Activated naive CD4-positive, alpha-beta T cell treated with anti-CD3 and anti-CD28 coated beads for 36 hours (primary cell): ENCODE data around the gene MYO18B. TPM values are rescaled to one million over a fixed set of nuclear protein-coding genes. Genes with fewer than 3 reads are reported as not detected.

Experiments
- CTCF ChIA-PET: fragments of 350-600 bp; sonication (Branson Sonifier 250); formaldehyde crosslinking; loops from one replicate; lab custom pipeline; 2021; ENCODE audit warnings: antibody characterized with exemption; lab: Charles Lee
- DNase-seq: peaks from one replicate; pipeline ENCODE4 v3.0.0-alpha.2; 2020
- H3K27ac Mint-ChIP-seq: one replicate; pipeline ENCODE4 v1.8.0; 2021; ENCODE audit warnings: mild to moderate bottlenecking, mixed read lengths
- H3K27me3 Mint-ChIP-seq: one replicate; pipeline ENCODE4 v1.8.0; 2021; ENCODE audit warnings: low read depth, mixed read lengths
- H3K36me3 Mint-ChIP-seq: one replicate; pipeline ENCODE4 v1.8.0; 2021; ENCODE audit warnings: low read depth, mixed read lengths
- H3K4me1 Mint-ChIP-seq: one replicate; pipeline ENCODE4 v1.8.0; 2021; ENCODE audit warnings: low read depth, mixed read lengths
- H3K4me3 Mint-ChIP-seq: one replicate; pipeline ENCODE4 v1.8.0; 2021; ENCODE audit warnings: mild to moderate bottlenecking, moderate library complexity, mixed read lengths
- H3K9me3 Mint-ChIP-seq: one replicate; pipeline ENCODE4 v1.8.0; 2021; ENCODE audit warnings: mixed read lengths
- intact Hi-C: fragments of 100-400 bp; cut with micrococcal nuclease; formaldehyde crosslinking; loops from one replicate; pipeline ENCODE4 v1.15.1; 2023
- total RNA-seq, 2 experiments: library from RNA; stranded (reverse); gene quantifications; one replicate each; pipeline ENCODE4 v1.2.3, GENCODE V29; 2021

MYO18B gene
- total RNA-seq, 2 experiments from 2014 or later, result 0.14 to 0.17 TPM

DNA sequence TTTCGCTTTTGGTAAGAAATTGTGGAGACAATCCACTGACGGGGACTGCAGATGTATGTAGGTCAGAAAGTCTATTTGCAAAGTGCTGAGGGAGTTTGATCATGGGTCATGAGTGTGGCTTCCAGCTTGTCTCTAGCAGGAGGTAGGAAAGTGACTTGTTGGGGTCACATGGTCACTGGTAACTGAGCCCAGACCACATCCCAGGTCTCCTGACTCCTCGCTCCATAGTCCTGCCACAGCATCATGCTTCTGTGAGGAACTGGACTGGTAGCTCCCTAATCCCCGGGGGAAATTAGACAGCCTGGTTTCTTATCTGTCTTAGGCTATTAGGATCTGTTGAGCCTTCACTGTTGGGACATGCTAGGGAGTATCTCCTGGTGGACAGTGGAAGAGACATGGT, 142.1 kb downstream of the MYO18B start:
- Mint-ChIP-seq H3K27me3 (peaks cover 14% of the 10 kb centered on the region), H3K9me3 (no peaks in the 10 kb centered on the region), H3K27ac (no peak overlapping the region), H3K36me3 (no peaks in the 10 kb centered on the region), H3K4me3 (no peak overlapping the region), H3K4me1 (no peaks in the 10 kb centered on the region)
- CTCF ChIA-PET, result no interaction called here
- DNase-seq, result no peak
- intact Hi-C loops, result no loop called here

GRCh38 chr22:25888399-25889054, 146.5 kb downstream of the MYO18B start:
- Mint-ChIP-seq H3K27ac (no peak overlapping the region), H3K9me3 (no peaks in the 10 kb centered on the region), H3K36me3 (no peaks in the 10 kb centered on the region), H3K4me1 (no peaks in the 10 kb centered on the region), H3K27me3 (peaks cover 13% of the 10 kb centered on the region), H3K4me3 (no peak overlapping the region)
- CTCF ChIA-PET, result no interaction called here
- intact Hi-C loops, result no loop called here
- no peak for DNase-seq

DNA sequence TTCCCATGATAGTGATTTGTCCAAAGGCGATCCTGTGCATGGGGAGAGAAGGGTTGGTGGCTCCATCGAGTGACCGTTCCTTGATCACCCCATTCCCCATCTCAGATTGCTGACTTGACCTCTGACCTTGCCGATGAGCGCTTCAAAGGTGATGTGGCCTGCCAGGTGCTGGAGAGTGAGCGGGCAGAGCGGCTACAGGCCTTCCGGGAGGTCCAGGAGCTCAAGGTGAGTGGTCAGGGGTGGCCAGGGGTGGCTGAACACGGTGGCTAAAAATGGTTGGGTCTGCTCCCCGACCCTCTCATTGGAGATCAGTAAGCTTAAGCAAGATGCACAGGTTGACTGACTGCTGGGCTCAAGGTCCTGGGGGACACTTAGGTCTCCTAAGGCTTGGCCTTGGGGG, 148.7 kb downstream of the MYO18B start:
- DNase-seq, result no peak
- CTCF ChIA-PET, result interaction anchor here (1.3 kb wide), 1 partner anchor 13 kb away, joined by 3 read pairs; no protein-coding TSS in a partner anchor
- H3K4me1 Mint-ChIP-seq, result no peaks in the 10 kb centered on the region
- no peaks in the 10 kb centered on the region for H3K9me3 Mint-ChIP-seq
- intact Hi-C loops, result no loop called here
- no peaks in the 10 kb centered on the region for H3K36me3 Mint-ChIP-seq
- no peak overlapping the region for H3K27ac Mint-ChIP-seq
- peaks cover 16% of the 10 kb centered on the region for H3K27me3 Mint-ChIP-seq
- no peak overlapping the region for H3K4me3 Mint-ChIP-seq

DNA sequence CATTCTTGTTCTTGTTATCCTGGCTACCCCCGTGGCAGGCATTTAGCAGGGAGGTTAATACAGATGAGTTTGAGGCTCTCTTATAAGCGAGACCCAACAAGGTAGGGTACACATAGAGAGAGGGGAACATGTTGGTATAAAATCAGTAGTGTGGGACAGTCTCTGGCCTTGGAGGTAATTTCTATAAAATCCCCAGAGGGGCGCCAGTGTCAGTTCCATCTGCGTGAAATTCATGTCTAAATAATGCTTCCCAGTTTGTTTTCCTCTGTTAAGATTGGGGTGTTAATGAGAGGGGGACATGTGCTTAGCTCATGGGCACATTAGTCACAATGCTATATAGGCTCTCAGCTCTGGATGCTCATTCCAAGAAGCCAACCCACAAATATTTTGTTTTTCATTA, 150.7 kb downstream of the MYO18B start:
- H3K27ac Mint-ChIP-seq, result no peak overlapping the region
- H3K4me1 Mint-ChIP-seq, result no peaks in the 10 kb centered on the region
- no peaks in the 10 kb centered on the region for H3K9me3 Mint-ChIP-seq
- no peak for DNase-seq
- H3K27me3 Mint-ChIP-seq, result peaks cover 16% of the 10 kb centered on the region
- CTCF ChIA-PET, result no interaction called here
- intact Hi-C loops, result no loop called here
- H3K4me3 Mint-ChIP-seq, result no peak overlapping the region
- no peaks in the 10 kb centered on the region for H3K36me3 Mint-ChIP-seq

- Mint-ChIP-seq H3K4me1 (no peaks in the 10 kb centered on the region), H3K9me3 (no peaks in the 10 kb centered on the region), H3K27me3 (peaks cover 6% of the 10 kb centered on the region), H3K27ac (no peak overlapping the region), H3K4me3 (no peak overlapping the region), H3K36me3 (no peaks in the 10 kb centered on the region)
- intact Hi-C loops, result loop anchor here (2.0 kb wide), 1 partner anchor 435 kb away; no protein-coding TSS in a partner anchor
- CTCF ChIA-PET, result interaction anchor here (1.1 kb wide), 1 partner anchor 123 kb away, joined by 3 read pairs; no protein-coding TSS in a partner anchor
- DNase-seq, result no peak
Measured at GRCh38 chr22:25895678-25896077, 153.7 kb downstream of the MYO18B start.

GRCh38 chr22:25896098-25896497, 154.1 kb downstream of the MYO18B start:
- intact Hi-C loops, result loop anchor here (2.0 kb wide), 1 partner anchor 435 kb away; no protein-coding TSS in a partner anchor
- Mint-ChIP-seq H3K4me1 (no peaks in the 10 kb centered on the region), H3K27me3 (peaks cover 5% of the 10 kb centered on the region), H3K36me3 (no peaks in the 10 kb centered on the region), H3K4me3 (no peak overlapping the region), H3K27ac (no peak overlapping the region), H3K9me3 (no peaks in the 10 kb centered on the region)
- DNase-seq, result peak; percentile 11
- CTCF ChIA-PET, result no interaction called here

- CTCF ChIA-PET, result no interaction called here
- H3K27me3 Mint-ChIP-seq, result peaks cover 5% of the 10 kb centered on the region
- H3K4me3 Mint-ChIP-seq, result no peak overlapping the region
- no peaks in the 10 kb centered on the region for H3K4me1 Mint-ChIP-seq
- H3K36me3 Mint-ChIP-seq, result no peaks in the 10 kb centered on the region
- no peak overlapping the region for H3K27ac Mint-ChIP-seq
- intact Hi-C loops, result loop anchor here (2.0 kb wide), 1 partner anchor 434 kb away; no protein-coding TSS in a partner anchor
- DNase-seq, result no peak
- H3K9me3 Mint-ChIP-seq, result no peaks in the 10 kb centered on the region
Measured at GRCh38 chr22:25896592-25896991, 154.6 kb downstream of the MYO18B start.

GRCh38 chr22:25898707-25899365, 156.8 kb downstream of the MYO18B start:
- H3K27me3 Mint-ChIP-seq, result peaks cover 11% of the 10 kb centered on the region
- H3K9me3 Mint-ChIP-seq, result no peaks in the 10 kb centered on the region
- H3K36me3 Mint-ChIP-seq, result no peaks in the 10 kb centered on the region
- no peak overlapping the region for H3K27ac Mint-ChIP-seq
- intact Hi-C loops, result no loop called here
- CTCF ChIA-PET, result no interaction called here
- no peak for DNase-seq
- H3K4me3 Mint-ChIP-seq, result no peak overlapping the region
- no peaks in the 10 kb centered on the region for H3K4me1 Mint-ChIP-seq

DNA sequence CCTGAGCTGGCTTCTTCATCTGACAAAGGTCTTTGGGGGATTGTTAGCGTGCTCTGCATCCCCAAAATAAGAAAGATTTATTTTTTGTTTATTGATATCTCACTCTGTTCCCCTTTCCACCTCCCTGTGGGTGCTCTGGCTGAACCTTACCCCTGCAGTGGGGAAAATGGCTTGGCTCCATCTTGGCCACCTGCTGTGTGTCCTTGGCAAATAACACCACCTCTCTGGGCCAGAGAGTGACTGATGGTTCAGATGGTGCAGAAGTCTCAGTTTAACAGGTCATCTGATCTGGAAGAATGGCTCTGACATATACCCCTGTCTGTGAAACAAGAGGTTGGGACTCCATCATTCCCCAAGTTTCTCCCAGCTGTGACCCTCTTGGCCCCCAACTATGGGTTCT, 157.6 kb downstream of the MYO18B start:
- H3K4me1 Mint-ChIP-seq, result no peaks in the 10 kb centered on the region
- intact Hi-C loops, result no loop called here
- H3K27me3 Mint-ChIP-seq, result peaks cover 14% of the 10 kb centered on the region
- no peak overlapping the region for H3K27ac Mint-ChIP-seq
- CTCF ChIA-PET, result no interaction called here
- H3K36me3 Mint-ChIP-seq, result no peaks in the 10 kb centered on the region
- H3K9me3 Mint-ChIP-seq, result no peaks in the 10 kb centered on the region
- no peak overlapping the region for H3K4me3 Mint-ChIP-seq
- no peak for DNase-seq

- intact Hi-C loops, result no loop called here
- CTCF ChIA-PET, result no interaction called here
- no peak for DNase-seq
- Mint-ChIP-seq H3K4me1 (no peaks in the 10 kb centered on the region), H3K9me3 (no peaks in the 10 kb centered on the region), H3K27ac (no peak overlapping the region), H3K36me3 (no peaks in the 10 kb centered on the region), H3K4me3 (no peak overlapping the region), H3K27me3 (peaks cover 10% of the 10 kb centered on the region)
Measured at GRCh38 chr22:25900390-25900789, 158.4 kb downstream of the MYO18B start.

- H3K4me3 Mint-ChIP-seq, result no peak overlapping the region
- H3K36me3 Mint-ChIP-seq, result no peaks in the 10 kb centered on the region
- intact Hi-C loops, result no loop called here
- H3K4me1 Mint-ChIP-seq, result no peaks in the 10 kb centered on the region
- no peak for DNase-seq
- peaks cover 10% of the 10 kb centered on the region for H3K27me3 Mint-ChIP-seq
- CTCF ChIA-PET, result no interaction called here
- no peaks in the 10 kb centered on the region for H3K9me3 Mint-ChIP-seq
- H3K27ac Mint-ChIP-seq, result no peak overlapping the region
Measured at GRCh38 chr22:25900880-25901279, 158.9 kb downstream of the MYO18B start.

DNA sequence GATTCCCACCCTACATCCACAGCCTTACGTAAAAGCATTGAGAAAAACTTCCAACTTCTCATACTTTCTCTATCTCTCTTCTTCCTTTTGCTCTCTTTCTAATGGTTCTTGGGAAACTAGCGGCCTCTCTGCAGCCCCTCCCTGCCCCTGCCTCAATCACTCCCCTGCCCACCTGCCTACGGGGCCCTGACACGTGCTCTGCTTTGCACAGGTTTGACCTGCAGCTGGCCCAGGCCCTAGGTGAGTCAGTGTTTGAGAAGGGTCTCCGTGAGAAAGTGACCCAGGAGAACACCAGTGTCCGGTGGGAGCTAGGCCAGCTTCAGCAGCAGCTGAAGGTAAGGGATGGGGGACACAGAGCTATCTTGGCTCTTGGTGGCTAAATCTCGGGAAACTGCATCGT, 160.4 kb downstream of the MYO18B start:
- peaks cover 2% of the 10 kb centered on the region for H3K9me3 Mint-ChIP-seq
- H3K36me3 Mint-ChIP-seq, result no peaks in the 10 kb centered on the region
- peaks cover 10% of the 10 kb centered on the region for H3K27me3 Mint-ChIP-seq
- H3K4me3 Mint-ChIP-seq, result no peak overlapping the region
- no peaks in the 10 kb centered on the region for H3K4me1 Mint-ChIP-seq
- intact Hi-C loops, result no loop called here
- CTCF ChIA-PET, result interaction anchor here (0.6 kb wide), 1 partner anchor 596 kb away, joined by 6 read pairs; no protein-coding TSS in a partner anchor
- H3K27ac Mint-ChIP-seq, result no peak overlapping the region
- DNase-seq, result no peak

DNA sequence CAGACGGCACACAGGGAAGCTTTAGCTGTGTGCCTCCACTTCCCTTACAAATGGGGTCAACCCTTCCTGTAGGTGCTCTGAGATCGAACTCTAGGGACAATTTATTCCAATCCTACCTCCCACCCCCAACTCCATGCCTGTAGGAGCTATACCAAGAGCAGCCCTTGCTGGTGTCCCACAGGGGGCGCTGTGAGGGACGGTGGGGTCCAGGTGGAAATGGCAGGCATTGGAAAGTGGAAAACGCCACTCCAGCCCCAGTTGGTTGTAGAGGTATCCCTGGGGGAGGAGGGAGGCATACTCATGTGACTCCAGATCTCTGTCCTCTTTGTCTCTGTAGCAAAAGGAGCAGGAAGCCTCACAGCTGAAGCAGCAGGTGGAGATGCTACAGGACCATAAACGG, 161.3 kb downstream of the MYO18B start:
- Mint-ChIP-seq H3K27ac (no peak overlapping the region), H3K4me3 (no peak overlapping the region), H3K27me3 (peaks cover 10% of the 10 kb centered on the region), H3K36me3 (no peaks in the 10 kb centered on the region), H3K4me1 (no peaks in the 10 kb centered on the region), H3K9me3 (peaks cover 2% of the 10 kb centered on the region)
- CTCF ChIA-PET, result interaction anchor here (1.8 kb wide), 1 partner anchor 427 kb away, joined by 5 read pairs; no protein-coding TSS in a partner anchor
- intact Hi-C loops, result no loop called here
- DNase-seq, result no peak
